Fibroblast of pulmonary artery (primary cell): Measurements from ENCODE around the gene TSPAN9.
A peak's percentile ranks its signal among the peaks of the same experiment; 100 is the strongest.

Experiments used
- DNase-seq: peaks from one replicate; pipeline ENCODE4 v3.0.0-alpha.2; 2010; ENCODE audit warnings: low read depth
- H3K4me3 ChIP-seq: replicated peaks from 2 replicates; pipeline ENCODE4 v1.5.1; 2011; ENCODE audit warnings: low read depth, mild to moderate bottlenecking, control low read depth, low read length, moderate library complexity
- TF ChIP-seq, protein P1 (sequence below): IDR thresholded peaks from 2 replicates; pipeline ENCODE4 v1.5.1; 2011; ENCODE audit warnings: mild to moderate bottlenecking, control low read depth, low read length, inconsistent platforms; ENCODE audit errors: missing control alignments

TSPAN9 gene

DNA sequence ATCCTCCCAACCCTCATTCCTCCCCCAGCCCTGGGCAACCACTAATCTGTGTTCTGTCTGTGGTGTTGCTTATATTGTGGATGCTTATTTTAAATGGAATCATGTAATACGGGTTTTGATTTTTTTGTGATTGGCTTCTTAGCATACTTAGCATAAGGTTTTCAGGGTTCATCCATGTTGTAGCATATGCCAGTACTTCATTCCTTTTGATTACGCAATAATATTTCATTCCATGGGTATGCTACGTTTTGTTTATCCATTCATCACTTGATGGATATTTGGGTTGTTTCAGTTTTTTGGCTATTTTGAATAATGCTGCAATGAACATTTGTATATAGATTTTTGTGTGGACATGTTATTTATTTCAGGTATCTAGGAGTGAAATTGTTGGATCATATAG, 82.9 kb downstream of the TSPAN9 start:
- peak; percentile 59 for DNase-seq
- no peak overlapping the region for H3K4me3 ChIP-seq
- TF ChIP-seq, protein P1, sequence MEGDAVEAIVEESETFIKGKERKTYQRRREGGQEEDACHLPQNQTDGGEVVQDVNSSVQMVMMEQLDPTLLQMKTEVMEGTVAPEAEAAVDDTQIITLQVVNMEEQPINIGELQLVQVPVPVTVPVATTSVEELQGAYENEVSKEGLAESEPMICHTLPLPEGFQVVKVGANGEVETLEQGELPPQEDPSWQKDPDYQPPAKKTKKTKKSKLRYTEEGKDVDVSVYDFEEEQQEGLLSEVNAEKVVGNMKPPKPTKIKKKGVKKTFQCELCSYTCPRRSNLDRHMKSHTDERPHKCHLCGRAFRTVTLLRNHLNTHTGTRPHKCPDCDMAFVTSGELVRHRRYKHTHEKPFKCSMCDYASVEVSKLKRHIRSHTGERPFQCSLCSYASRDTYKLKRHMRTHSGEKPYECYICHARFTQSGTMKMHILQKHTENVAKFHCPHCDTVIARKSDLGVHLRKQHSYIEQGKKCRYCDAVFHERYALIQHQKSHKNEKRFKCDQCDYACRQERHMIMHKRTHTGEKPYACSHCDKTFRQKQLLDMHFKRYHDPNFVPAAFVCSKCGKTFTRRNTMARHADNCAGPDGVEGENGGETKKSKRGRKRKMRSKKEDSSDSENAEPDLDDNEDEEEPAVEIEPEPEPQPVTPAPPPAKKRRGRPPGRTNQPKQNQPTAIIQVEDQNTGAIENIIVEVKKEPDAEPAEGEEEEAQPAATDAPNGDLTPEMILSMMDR, result no peak

DNA sequence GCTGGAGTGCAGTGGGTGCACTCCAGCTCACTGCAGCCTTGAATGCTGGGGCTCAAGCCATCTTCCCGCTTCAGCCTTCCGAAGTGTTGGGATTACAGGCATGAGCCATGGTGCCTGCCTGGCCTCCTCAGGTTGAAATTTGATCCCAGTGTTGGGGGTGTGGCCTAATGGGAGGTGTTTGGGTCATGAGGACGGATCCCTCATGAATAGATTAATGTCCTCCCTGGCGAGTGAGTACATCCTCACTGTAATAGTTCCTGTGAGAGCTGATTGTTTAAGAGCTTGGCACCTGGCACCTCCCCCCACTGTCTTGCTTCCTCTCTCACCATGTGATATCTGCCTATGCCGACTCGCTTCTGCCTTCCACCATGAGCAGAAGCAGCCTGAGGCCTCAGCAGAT, 84.7 kb downstream of the TSPAN9 start:
- H3K4me3 ChIP-seq, result no peak overlapping the region
- DNase-seq, result no peak
- TF ChIP-seq, protein P1, result no peak

DNA sequence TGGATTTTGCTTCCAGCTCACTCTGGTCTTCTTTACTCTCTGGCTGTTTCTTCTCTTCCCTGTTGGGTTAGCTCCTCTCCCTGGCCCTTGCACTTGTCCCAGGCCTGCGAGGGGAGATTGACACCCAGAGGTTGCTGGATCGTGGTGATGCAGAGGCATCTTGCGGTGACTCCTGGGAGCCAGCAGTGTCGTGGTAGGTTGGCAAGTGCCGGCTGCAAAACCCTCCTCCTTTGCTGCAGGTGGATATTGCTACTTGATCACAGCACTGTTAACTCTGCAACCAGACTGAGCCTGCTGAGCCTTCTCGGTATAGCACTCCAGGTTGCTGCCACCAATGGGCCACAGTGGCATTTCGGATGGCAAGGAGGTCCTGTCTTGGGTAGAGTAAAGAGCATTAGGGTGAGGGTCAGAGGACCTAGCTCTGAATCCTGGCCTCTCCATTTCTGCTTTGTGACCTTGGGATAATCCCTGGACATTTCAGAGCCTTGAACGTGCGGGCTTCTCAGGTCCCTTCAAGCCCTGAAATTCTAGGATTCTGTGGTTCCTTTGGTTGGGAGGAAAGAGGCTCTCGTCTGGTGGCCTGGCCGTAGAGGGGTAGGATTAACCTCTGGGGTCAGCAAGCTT, 87.4 kb downstream of the TSPAN9 start:
- DNase-seq, result no peak
- TF ChIP-seq, protein P1, result no peak
- H3K4me3 ChIP-seq, result no peak overlapping the region

DNA sequence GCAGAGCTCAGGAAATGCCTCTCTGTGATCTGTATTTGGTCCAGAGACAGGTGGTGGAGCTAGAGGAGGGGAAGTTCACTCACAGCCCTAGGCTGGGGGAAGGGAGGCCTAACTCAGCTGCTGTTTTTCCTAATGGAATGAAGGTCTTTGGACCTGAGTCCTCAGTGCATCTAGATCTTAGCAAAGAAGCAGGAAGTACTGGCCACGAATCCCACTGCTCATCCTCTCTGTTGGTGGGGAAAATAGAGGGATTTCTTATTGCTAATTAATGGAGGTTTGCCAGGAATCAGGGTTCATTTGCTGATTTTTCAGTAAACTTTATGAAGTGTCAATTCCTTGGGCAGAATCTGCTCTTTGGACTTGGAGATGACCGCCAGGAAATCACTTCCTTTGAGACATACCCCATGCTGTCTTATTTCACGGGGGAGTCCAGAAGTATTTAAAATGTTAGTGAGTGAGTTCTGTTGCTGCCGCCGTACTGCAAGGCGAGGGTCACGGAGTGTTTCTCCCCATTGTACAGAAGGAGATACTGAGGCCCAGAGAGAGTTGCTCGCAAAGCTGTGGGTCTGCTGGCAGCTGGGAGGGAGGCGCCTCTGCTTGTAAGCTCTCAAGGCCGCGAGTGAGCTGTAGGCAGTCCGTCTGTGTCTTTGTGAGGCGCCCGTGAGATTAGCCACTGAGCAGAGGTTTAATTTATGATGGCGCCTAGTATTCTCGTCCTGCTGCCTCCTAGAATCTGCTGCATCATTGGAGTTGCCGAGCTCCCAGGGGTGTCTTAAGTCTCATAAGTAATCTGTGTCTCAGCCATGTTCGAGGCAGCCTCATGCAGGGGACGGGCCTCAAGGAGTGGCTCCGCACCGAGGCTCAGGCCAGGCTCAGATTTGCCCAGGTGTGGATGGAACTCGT, 88.2 kb downstream of the TSPAN9 start:
- TF ChIP-seq, protein P1, result no peak
- peak; percentile 13 for DNase-seq
- H3K4me3 ChIP-seq, result no peak overlapping the region

DNA sequence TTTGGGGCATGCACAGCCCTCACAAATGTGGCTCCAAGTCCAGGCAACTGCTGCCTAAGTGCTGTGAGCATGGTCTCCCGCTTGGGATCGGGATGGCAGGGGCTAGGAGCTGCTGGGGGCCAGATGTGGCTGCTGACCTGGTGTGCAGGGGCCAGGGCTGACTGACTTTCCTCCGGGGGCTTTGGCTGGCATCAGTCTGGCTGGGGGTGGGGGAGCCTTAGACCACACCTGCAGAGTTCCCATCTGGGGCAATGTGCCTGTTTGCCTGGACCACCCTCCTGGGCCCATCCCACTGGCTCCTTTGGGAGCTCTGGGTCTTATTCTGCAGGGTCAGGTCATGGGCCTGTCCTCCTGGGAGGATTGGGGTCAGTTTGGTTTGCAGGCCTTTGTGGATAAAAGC, 90.5 kb downstream of the TSPAN9 start:
- DNase-seq, result no peak
- TF ChIP-seq, protein P1, result no peak
- no peak overlapping the region for H3K4me3 ChIP-seq

DNA sequence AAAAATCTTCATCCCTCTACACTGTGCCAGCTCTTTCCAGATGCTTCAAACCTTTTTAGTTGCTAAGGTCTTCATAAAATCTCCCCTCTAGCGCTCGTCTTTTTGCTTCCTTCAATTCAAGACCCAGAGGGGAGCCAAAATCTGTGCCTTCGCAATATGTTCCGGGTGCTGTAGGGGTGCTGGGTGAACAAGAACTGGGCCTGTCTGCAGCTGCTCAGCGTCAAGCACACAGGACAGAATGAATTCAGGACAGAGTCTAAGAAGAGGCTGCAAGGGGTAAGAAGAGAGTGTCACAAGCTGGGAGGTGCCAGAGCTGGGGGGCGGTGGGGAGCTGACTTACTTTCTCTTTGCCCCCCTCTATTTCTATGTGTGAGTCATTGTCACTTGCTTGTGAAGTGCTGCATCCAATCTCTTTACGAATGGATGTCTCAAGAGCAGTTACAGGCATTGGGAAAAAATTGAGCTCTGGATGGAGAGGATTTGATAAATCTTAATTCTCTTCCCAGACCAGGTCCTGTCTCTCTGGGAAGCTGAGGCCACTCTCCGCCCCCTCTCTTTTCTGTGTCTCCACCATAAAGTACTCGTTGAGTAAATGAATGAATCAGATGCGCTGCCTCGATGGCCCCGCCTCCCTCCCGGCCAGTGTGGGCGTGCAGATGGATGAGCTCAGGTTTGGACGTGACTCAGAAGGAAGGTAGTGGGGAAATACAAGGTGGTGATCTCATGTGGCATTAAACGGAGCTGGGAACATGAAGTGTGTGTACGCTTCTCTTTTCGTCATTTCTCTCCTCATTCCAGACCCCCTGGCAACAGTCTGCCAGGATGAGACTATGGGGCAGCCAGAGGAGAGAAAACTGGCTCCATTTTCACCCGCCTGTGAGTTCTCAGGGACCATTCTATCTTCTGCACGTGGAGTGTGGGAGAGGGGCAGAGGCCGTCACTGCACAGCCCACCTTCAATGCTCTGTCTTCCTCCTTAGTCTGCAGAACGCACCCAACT, 91.3 kb downstream of the TSPAN9 start:
- no peak overlapping the region for H3K4me3 ChIP-seq
- TF ChIP-seq, protein P1, result no peak
- peak; percentile 92 for DNase-seq
